ENCODE data around the gene JMJD6. TPM values are rescaled to one million over a fixed set of nuclear protein-coding genes. Genes with fewer than 3 reads are reported as not detected.

Gene JMJD6
- total RNA-seq, 3 donors from 2014 or later: 13.1 to 34.1 (median 25.6) TPM

GRCh38 chr17:76755285-76755684 is 28.9 kb upstream of the JMJD6 start:
- no peak for TF ChIP-seq POLR2A (IDR thresholded peaks at IDR 0.05)
- no peak for TF ChIP-seq POLR2AphosphoS5 (IDR thresholded peaks at IDR 0.05)
- TF ChIP-seq CTCF (IDR thresholded peaks at IDR 0.05): no peak
- intact Hi-C loops (cut with DNase I; ENCODE audit: low total_unique reads): no loop called here
- H3K27ac ChIP-seq: peak overlapping the region in 1 of 2 donors; percentile 6
- H3K36me3 ChIP-seq: no peaks in the 10 kb centered on the region
- DNase-seq (ENCODE audit: low spot score in 2 of 2): no peak
- no peak overlapping the region for H3K4me3 ChIP-seq
- no peaks in the 10 kb centered on the region for H3K9me3 ChIP-seq
- H3K4me1 ChIP-seq: no peaks in the 10 kb centered on the region
- H3K27me3 ChIP-seq: no peaks in the 10 kb centered on the region

- TF ChIP-seq POLR2AphosphoS5 (IDR thresholded peaks at IDR 0.05) (no peak), CTCF (IDR thresholded peaks at IDR 0.05) (no peak), POLR2A (IDR thresholded peaks at IDR 0.05) (no peak)
- Histone ChIP-seq H3K36me3 (no peaks in the 10 kb centered on the region), H3K27me3 (no peaks in the 10 kb centered on the region), H3K4me1 (no peaks in the 10 kb centered on the region), H3K9me3 (no peaks in the 10 kb centered on the region), H3K27ac (peak overlapping the region; percentile 35 to 38), H3K4me3 (peak overlapping the region in 2 of 3 donors; percentile 21 to 51)
- DNase-seq (ENCODE audit: low spot score in 2 of 2): no peak
- intact Hi-C loops (cut with DNase I; ENCODE audit: low total_unique reads): no loop called here
These were observed 26.9 kb upstream of the JMJD6 start for GRCh38 chr17:76753061-76753961.

GRCh38 chr17:76752006-76752405 is 25.6 kb upstream of the JMJD6 start:
- Histone ChIP-seq H3K36me3 (no peaks in the 10 kb centered on the region), H3K27me3 (no peaks in the 10 kb centered on the region), H3K27ac (peak overlapping the region in 1 of 2 donors; percentile 16), H3K9me3 (no peaks in the 10 kb centered on the region), H3K4me1 (no peaks in the 10 kb centered on the region), H3K4me3 (no peak overlapping the region)
- no peak for DNase-seq (ENCODE audit: low spot score in 2 of 2)
- TF ChIP-seq POLR2AphosphoS5 (IDR thresholded peaks at IDR 0.05) (no peak), CTCF (IDR thresholded peaks at IDR 0.05) (no peak), POLR2A (IDR thresholded peaks at IDR 0.05) (no peak)
- intact Hi-C loops (cut with DNase I; ENCODE audit: low total_unique reads): no loop called here

GRCh38 chr17:76751416-76751993 is 25.1 kb upstream of the JMJD6 start:
- no peak for TF ChIP-seq CTCF (IDR thresholded peaks at IDR 0.05)
- TF ChIP-seq POLR2AphosphoS5 (IDR thresholded peaks at IDR 0.05): no peak
- TF ChIP-seq POLR2A (IDR thresholded peaks at IDR 0.05): no peak
- Histone ChIP-seq H3K4me3 (no peak overlapping the region), H3K27me3 (no peaks in the 10 kb centered on the region), H3K27ac (peak overlapping the region in 1 of 2 donors; percentile 16), H3K36me3 (no peaks in the 10 kb centered on the region), H3K4me1 (no peaks in the 10 kb centered on the region), H3K9me3 (no peaks in the 10 kb centered on the region)
- intact Hi-C loops (cut with DNase I; ENCODE audit: low total_unique reads): no loop called here
- no peak for DNase-seq (ENCODE audit: low spot score in 2 of 2)

- H3K27ac ChIP-seq: no peak overlapping the region
- no peak overlapping the region for H3K4me3 ChIP-seq
- intact Hi-C loops (cut with DNase I; ENCODE audit: low total_unique reads): no loop called here
- H3K4me1 ChIP-seq: no peaks in the 10 kb centered on the region
- no peaks in the 10 kb centered on the region for H3K9me3 ChIP-seq
- DNase-seq (ENCODE audit: low spot score in 2 of 2): no peak
- no peaks in the 10 kb centered on the region for H3K27me3 ChIP-seq
- H3K36me3 ChIP-seq: no peaks in the 10 kb centered on the region
- TF ChIP-seq POLR2A (IDR thresholded peaks at IDR 0.05): no peak
- no peak for TF ChIP-seq POLR2AphosphoS5 (IDR thresholded peaks at IDR 0.05)
- TF ChIP-seq CTCF (IDR thresholded peaks at IDR 0.05): no peak
These were observed 22.3 kb upstream of the JMJD6 start for GRCh38 chr17:76748657-76749056.

Data from breast epithelium (tissue), 4 donors.